T47D (cell line): ENCODE measurements around the gene NXF2B.
"Not testable (repeated sequence)": the region's sequence is repeated elsewhere in the genome, so short reads cannot be mapped to it uniquely, and the experiment has no call there.

Experiments used
- DNase-seq, 2 experiments: peaks; one replicate each; pipeline versions ENCODE4 v3.0.0 to v3.0.0-alpha.2; 2011 to 2012; ENCODE audit warnings: low read depth in 1 of 2, low spot score in 1 of 2
- JUND ChIP-seq: IDR thresholded peaks from 2 replicates; pipeline ENCODE4 v1.6.1; 2012; ENCODE audit warnings: low read depth
- in situ Hi-C: cut with HindIII; loops from 2 replicates; pipeline ENCODE4 v1.10.0; 2016; ENCODE audit warnings: low sequenced_read_pairs, low pct_unique_long_range_greater_than_20kb

NXF2B gene, protein sequence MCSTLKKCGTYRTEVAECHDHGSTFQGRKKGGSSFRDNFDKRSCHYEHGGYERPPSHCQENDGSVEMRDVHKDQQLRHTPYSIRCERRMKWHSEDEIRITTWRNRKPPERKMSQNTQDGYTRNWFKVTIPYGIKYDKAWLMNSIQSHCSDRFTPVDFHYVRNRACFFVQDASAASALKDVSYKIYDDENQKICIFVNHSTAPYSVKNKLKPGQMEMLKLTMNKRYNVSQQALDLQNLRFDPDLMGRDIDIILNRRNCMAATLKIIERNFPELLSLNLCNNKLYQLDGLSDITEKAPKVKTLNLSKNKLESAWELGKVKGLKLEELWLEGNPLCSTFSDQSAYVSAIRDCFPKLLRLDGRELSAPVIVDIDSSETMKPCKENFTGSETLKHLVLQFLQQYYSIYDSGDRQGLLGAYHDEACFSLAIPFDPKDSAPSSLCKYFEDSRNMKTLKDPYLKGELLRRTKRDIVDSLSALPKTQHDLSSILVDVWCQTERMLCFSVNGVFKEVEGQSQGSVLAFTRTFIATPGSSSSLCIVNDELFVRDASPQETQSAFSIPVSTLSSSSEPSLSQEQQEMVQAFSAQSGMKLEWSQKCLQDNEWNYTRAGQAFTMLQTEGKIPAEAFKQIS

DNA sequence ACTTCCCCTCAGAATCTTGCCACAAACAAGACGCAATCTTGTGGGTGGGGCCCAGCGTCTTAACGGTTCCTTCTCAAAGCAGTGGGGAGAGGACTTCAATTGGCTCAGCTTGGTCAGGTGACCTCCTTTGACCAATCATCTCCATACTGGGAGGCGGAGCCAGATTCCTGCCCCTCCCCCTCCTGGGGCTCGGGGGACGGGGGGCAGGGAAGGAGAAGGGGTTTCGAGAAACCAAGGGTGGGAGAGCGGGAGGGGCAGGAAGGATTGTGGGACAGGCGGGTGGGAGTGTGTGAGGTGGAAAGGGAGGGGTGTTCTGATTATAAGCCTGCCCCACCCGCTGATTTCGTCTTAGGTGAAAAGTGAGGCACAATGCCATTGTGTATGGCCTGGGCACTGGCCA, at the start of gene NXF2B:
Gene NXF2B (minus strand): TSS at position 101 of the 400 bp plus-strand sequence. CDS start 59,972 bp downstream, outside the sequence.
- in situ Hi-C loops, DNase-seq: not testable (repeated sequence)

DNA sequence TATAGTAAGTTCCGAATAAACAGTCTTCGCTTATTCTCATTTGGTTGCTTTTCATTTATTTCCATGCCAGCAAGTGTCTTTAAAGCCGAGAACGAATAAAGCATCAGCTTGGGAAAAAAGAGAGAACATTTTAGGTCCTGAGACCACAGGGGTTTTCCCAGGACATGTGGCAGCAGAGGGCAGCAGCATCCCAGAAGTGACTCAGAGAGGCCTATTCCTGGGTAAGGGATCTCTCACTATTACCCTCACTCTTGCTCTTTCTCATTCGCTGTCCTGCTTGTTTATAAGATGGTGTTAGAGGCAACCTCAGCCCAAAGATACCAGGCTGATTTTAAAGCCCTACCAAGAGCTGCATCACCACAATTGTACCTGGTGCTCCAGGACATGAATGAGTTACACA, 39.0 kb upstream of the NXF2B start:
- DNase-seq, in situ Hi-C loops: not testable (repeated sequence)

DNA sequence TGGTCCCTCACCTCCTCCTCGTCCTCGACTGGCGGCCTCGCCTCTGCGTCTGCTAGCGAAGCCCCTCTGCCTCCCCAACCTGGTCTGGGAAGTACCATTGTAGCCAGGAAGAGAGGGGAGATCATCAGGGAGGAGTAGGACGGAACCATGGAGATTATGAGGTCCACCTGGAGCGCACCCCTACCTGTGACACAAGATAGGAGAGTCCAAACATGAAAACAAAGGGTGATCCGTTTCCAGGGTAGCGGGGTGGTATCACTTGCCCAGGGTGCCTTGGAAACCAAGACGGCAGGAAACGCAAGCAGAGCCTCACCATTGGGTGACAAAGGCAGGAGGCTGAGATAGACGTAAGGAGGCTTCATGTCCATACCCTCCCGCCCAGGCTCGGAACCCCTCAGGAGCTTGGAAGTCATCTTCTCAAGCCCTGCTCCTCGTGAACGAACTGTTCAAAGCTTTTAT, 32.0 kb upstream of the NXF2B start, which contains the start of gene TCP11X2:
Gene TCP11X2 (minus strand): TSS at position 51 of the 459 bp plus-strand sequence.
- DNase-seq, in situ Hi-C loops: not testable (repeated sequence)

DNA sequence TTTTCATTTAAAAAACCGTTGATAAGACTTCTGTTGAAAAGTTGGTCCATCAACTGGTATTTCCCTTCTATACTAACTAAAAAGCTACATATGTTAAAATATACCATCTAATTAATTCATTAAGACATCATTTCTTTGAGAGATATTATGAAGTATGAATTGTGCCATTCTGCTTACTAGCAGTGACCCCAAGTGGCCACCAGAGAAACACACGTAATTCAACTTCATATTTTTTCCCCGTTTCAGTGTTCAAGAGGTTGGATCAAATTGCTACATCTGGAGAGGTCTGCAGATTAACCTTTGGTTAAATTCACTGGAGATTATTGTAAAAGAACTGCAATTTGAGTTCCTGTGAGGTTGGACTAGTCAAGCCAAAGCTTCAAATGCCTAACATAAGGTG, 30.4 kb upstream of the NXF2B start:
- in situ Hi-C loops, DNase-seq: not testable (repeated sequence)

DNA sequence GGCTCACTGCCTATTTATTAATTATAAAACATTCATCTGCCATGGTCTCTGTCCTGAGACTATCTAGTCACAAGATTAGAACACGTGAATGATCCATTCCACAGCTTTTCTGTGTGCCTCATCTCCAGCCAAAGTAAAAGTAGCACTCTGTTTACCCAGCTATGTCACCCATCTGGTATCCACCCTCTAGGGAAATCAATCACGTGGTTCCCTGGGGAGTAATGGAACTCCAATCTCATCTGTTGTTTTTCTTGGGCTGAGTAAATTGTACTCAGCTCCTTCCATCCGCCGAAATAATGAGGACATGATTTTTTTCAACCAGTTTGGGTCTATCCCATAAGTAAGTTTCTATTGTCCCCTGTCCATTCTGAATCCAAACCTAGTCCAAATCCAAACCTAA, 18.8 kb upstream of the NXF2B start:
- DNase-seq, in situ Hi-C loops: not testable (repeated sequence)

DNA sequence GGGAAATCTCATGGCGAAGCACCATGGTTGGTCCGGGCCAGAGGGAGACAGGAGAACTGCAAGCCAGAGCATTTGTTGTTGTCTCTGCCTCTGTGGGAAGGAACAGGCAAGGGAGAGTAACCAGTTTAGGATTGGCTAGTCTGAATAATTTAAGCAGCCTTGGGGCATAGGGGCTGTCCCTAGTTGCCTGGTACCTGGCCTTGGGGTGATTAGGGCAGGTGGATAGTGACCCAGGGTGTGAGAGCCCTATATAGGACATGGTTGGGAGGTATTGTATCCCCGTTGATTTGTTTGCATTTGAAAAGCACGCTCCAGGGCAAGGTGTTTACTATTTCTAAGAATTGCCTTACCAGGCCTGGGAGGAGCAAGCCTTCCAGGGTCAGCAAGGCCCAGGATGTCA, 25.3 kb downstream of the NXF2B start:
- in situ Hi-C loops, DNase-seq: not testable (repeated sequence)

DNA sequence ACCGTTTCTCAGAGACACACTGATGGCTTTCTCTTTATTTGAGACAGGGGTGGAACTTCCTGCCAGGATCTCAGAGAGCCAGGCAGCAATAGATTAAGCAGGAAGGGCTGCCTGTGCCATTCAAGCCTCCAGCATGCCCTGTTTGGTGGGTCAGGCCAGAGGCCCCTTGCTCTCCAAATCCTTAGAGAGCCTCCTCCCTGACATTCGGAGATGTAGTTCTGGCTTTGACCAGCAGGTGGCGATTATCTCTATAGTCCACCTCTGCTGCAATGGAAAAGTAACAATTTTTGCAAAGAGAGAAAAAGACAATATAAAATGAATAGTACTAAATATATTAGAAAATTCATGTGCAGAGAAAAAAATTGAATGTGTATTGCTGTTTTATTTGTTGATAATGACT, 93.9 kb downstream of the NXF2B start:
- in situ Hi-C loops: no loop called here
- TF ChIP-seq JUND: no peak
- DNase-seq: peak in 1 of 2 experiments; percentile 42

DNA sequence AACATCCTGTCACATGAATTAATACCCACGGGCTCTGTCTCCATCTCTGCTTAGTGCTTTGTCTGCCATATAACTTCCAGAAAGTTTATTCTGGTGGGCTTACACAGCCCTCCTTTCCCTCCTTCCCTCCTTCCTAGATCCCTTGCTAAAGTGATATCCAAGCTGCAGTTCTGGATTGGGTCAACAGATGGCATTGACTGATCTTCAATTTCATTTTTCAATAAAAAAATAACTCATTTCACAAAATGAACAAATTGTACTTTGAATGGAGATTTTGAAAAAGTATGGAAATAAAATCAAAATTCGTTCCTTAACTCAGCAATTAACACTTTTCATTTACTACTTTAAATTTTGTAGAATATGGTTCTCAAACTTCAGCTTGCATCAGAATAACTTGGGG, 97.9 kb downstream of the NXF2B start:
- in situ Hi-C loops: no loop called here
- DNase-seq: no peak
- TF ChIP-seq JUND: no peak

DNA sequence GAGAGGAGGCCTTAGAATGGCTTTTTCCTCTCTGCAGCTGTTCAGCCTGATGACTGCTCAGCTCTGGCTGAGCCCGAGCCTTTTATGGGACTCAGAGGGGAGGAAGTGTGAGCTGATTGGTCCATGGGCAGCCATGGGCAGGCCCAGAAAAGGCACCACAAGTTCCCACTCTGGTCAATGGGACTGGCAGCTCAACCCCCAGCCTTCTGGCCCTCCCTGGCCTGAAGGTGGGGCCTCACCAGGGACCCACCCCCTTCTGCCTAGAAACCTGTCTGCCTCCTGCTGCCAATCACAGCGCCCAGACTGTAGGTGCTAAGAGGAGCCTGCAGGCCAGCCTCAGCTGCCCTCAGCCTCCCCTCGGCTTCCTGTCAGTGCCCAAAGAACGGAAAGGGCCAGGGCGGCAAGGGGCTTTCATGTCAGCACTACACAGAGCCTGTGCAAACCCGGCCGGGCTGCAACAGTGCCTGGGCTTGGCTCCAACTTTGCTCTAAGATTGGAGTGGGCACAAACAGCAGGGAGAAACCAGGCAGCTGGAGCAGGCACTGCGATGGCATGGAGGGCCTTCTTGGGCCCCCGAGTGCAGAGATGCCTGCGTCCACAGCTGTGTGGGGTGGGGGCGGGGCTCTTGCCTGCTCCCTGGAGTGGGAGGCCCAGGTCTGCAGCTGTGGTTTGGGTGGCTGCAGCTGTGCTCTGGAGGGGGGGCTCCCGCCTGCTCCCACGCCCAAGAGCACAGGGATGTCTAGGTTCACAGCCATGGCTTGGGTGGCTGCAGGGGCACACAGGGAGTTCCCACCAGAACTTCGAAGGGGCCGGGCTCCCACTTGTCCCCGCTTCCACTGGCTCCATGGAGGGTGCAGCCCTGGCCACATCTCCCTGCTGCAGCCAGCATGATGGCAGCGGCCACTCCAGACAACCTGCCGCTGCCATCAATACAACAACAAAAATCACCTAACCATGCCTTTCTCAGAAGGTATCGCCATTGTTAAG, 100.2 kb downstream of the NXF2B start:
- in situ Hi-C loops: no loop called here
- no peak for TF ChIP-seq JUND
- peak in 1 of 2 experiments; percentile 52 for DNase-seq

DNA sequence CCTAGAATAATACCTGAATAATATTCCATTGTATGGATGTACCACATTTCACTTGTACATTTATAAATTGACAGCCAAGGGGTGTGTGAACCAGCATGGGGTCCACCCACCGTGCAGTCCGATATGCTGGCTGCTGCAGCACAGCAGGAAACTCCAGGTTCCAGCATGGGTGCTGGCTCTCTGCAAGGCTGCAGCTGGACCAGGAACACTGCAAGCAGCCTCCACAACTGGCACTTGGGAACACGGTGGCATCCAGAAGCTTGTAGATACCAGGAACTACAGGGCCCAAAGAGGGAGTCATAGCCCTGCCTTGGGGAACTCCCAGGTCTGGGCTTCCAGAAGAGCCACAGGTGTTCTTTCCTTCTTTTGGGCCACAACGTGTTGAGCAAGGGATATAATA, 101.6 kb downstream of the NXF2B start:
- no peak for TF ChIP-seq JUND
- no peak for DNase-seq
- in situ Hi-C loops: no loop called here
